HG03442 (cell line): ENCODE measurements around the gene RO60.

ENCODE experiments used
- ATAC-seq: cut with Tn5 transposase; IDR thresholded peaks from one replicate; pipeline ENCODE4 v1.9.1; 2021; ENCODE audit warnings: mild to moderate bottlenecking, moderate library complexity; ENCODE audit not compliant: unreplicated experiment

The RO60 gene

GRCh38 chr1:193060406-193060805 lies 994 bp downstream of the RO60 start:
- no peak for ATAC-seq

- no peak for ATAC-seq
These were observed 1.5 kb downstream of the RO60 start for GRCh38 chr1:193060938-193061337.

- ATAC-seq, result no peak
These were observed 3.5 kb downstream of the RO60 start for GRCh38 chr1:193062698-193063463.

- ATAC-seq, result no peak
These were observed 6.5 kb downstream of the RO60 start for GRCh38 chr1:193065954-193066353.

GRCh38 chr1:193066606-193067005 lies 7.2 kb downstream of the RO60 start:
- ATAC-seq, result no peak

- ATAC-seq, result no peak
These were observed 8.6 kb downstream of the RO60 start for GRCh38 chr1:193068013-193068412.

- ATAC-seq, result no peak
These were observed 10.5 kb downstream of the RO60 start for GRCh38 chr1:193069748-193070385.

GRCh38 chr1:193070386-193070753 lies 11.0 kb downstream of the RO60 start:
- peak; percentile 27 for ATAC-seq

GRCh38 chr1:193070942-193071341 lies 11.5 kb downstream of the RO60 start:
- peak; percentile 67 for ATAC-seq

- ATAC-seq, result no peak
These were observed 18.6 kb downstream of the RO60 start for GRCh38 chr1:193077991-193078390.

- no peak for ATAC-seq
These were observed 19.8 kb downstream of the RO60 start for GRCh38 chr1:193079187-193079586.

- ATAC-seq, result peak; percentile 97
These were observed 24.1 kb downstream of the RO60 start for GRCh38 chr1:193083365-193084088.

- no peak for ATAC-seq
These were observed 25.9 kb downstream of the RO60 start for GRCh38 chr1:193085263-193085662.

GRCh38 chr1:193086342-193086741 lies 26.9 kb downstream of the RO60 start:
- no peak for ATAC-seq

GRCh38 chr1:193087893-193088292 lies 28.5 kb downstream of the RO60 start:
- ATAC-seq, result no peak

- no peak for ATAC-seq
These were observed 31.5 kb downstream of the RO60 start for GRCh38 chr1:193090865-193091264.

- ATAC-seq, result no peak
These were observed 34.7 kb downstream of the RO60 start for GRCh38 chr1:193094112-193094511.

- no peak for ATAC-seq
These were observed 43.2 kb downstream of the RO60 start for GRCh38 chr1:193102662-193103061.

GRCh38 chr1:193103759-193104501 lies 44.5 kb downstream of the RO60 start:
- ATAC-seq, result no peak

GRCh38 chr1:193104502-193104906 lies 45.1 kb downstream of the RO60 start:
- ATAC-seq, result peak; percentile 29
